Measurements from ENCODE around the gene RPL22L1.

Gene RPL22L1

DNA sequence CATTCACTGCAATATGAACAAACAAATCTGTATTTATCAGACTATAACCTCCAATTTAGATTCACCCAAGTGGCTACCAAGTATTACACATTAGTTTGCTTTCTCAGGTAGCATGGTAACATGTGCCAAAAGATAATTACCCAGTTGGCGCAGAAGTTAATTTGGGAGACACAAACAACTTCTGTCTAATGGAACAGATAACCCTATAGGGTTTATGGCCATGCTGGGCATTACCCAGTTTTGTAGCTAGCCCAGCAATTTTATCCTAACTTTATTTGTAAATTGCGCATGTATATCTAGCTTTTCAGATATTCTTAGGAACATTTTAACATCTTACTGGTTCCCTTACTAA lies 780 bp downstream of the RPL22L1 start:
- no peak for TF ChIP-seq TAF1 (IDR thresholded peaks at IDR 0.05; ENCODE audit: borderline replicate concordance, low read depth, low read length)
- DNase-seq (ENCODE audit: insufficient read length) (no peak), FAIRE-seq (peak; percentile 84)

DNA sequence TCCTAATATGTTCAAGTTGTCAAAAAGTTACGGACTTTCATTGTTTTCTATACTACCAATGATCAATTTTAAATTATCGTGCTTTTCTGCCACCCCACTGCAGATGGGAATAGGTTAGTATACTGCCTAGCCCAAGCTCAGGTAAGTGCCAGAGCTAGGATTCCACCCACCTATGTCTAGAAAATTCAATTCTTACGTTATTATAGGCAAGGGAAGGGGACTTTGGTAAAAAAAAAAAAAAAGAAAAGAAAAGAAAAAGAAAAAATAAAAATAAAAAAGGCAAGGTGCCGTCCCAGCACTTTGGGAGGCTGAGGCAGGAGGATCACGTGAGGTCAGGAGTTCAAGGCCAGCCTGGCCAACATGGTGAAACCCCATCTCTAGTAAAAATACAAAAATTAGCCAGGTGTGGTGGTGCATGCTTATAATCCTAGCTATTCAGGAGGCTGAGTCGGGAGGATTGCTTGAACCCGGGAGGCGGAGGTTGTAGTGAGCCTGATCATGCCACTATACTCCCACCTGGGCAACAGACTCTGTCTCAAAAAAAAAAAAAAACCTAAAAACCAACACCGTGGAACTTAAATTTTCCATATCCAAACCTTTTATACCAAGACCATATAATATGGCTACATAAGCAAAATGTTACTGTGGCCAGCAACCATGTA lies 1.3 kb downstream of the RPL22L1 start:
- DNase-seq (ENCODE audit: insufficient read length) = no peak
- TF ChIP-seq POLR2A (IDR thresholded peaks at IDR 0.05; ENCODE audit: low read depth, low read length) (no peak), POLR2AphosphoS5 (IDR thresholded peaks at IDR 0.05; ENCODE audit: low read depth, low read length) (no peak), TAF1 (IDR thresholded peaks at IDR 0.05; ENCODE audit: borderline replicate concordance, low read depth, low read length) (no peak)
- FAIRE-seq = peak; percentile 24

DNA sequence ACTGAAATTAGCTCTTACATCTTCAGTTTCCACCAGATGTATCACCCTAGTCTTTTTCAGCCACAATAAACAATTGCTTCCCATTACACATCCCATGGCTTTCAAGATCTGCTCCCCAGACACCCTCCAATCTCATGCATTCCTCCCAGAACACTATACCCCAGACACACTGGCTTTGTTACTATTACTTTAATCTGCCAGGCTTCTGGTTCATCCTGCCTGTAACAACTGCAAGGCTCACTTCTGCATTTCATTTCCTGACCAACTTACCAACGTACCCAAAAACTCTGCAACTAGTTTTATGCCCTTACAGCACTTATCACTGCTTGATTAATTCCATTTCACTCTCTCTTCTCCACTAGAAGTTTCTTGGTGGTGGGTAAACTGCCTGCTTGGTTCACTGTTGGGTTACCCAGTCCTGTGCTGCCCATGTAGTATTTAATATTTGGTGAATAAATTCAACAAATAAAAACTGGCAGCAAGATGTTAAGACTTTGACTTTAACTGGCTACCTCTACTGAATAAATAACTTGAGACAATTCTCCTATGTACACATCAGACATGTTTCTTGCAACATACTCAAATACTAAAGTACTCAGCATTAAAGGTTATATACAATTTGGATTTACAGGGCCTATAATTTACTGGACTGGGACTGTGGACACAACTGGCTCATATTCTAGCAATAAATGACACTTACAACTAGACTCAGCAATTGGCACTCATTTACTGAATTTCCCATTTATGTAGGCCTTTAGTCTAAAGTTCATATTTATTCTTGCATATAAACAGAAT lies 2.7 kb downstream of the RPL22L1 start:
- FAIRE-seq (no peak), DNase-seq (ENCODE audit: insufficient read length) (no peak)
- TF ChIP-seq TAF1 (IDR thresholded peaks at IDR 0.05; ENCODE audit: borderline replicate concordance, low read depth, low read length) = no peak
- peak; percentile 54; the same call in 1 of the 2 replicates for TF ChIP-seq POLR2AphosphoS5 (IDR thresholded peaks at IDR 0.05; ENCODE audit: low read depth, low read length)
- peak; percentile 24; the same call in 1 of the 2 replicates for TF ChIP-seq POLR2A (IDR thresholded peaks at IDR 0.05; ENCODE audit: low read depth, low read length)

DNA sequence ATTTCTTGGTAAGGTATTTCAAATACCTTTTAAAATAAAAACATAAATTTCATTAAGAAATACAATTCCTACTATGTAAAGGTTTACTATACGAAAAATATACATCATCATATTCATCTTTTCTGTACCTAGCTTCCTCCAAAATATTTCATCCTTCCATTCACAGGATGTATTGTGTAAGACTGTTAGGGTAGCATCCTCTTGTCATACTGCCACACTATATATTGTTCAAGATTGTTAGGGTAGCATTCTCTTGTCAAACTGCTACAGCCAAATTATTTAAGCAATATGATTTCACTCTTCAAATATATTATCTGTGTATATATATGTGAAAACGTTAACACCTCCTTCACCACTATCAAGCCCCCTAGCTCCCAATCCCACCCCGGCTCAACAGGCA lies 3.5 kb downstream of the RPL22L1 start:
- TF ChIP-seq POLR2AphosphoS5 (IDR thresholded peaks at IDR 0.05; ENCODE audit: low read depth, low read length) (no peak), POLR2A (IDR thresholded peaks at IDR 0.05; ENCODE audit: low read depth, low read length) (no peak), TAF1 (IDR thresholded peaks at IDR 0.05; ENCODE audit: borderline replicate concordance, low read depth, low read length) (no peak)

DNA sequence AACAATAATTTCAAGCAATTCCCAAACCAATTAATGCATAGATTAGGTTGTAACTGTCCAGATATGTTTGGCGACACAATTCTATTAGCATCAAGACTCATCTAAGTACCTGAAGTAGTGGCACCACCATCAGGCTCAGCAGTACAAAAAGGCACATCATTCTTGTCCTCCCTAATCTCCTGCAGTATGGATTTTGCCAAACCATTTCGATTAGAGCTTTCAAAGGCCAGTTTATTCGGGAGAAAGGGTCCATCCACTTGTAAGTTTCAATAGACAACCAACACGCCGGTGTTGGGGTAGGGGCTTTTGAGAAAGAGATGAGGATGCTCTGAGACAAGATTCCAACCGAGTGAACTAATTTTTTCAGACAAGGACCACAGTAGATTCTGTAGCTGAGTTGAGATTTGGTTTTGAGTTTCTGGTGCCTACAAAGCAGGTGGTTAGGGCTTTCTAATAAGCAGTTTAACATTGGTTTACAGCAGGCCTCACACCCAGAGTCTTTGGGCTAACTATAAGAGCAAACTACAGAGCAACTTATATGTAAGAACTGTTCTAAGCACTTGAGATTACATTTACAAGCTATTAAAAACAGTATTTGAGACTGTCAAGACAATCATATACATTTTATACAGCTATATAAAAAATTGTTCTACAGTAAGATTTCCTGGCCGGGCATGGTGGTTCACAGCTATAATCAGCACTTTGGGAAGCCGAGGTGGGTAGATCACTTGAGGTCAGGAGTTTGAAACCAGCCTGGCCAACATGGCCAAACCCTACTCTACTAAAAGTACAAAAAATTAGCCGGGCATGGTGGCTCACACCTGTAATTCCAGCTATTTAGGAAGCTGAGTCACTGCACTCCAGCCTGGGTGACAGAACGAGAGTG lies 4.5 kb downstream of the RPL22L1 start:
- FAIRE-seq = no peak
- TF ChIP-seq POLR2A (IDR thresholded peaks at IDR 0.05; ENCODE audit: low read depth, low read length) (no peak; the same call in 1 of the 2 replicates), TAF1 (IDR thresholded peaks at IDR 0.05; ENCODE audit: borderline replicate concordance, low read depth, low read length) (no peak), POLR2AphosphoS5 (IDR thresholded peaks at IDR 0.05; ENCODE audit: low read depth, low read length) (no peak)
- no peak for DNase-seq (ENCODE audit: insufficient read length)

More for the DNA sequence above, 3.5 kb downstream of the RPL22L1 start:
- DNase-seq (ENCODE audit: insufficient read length) (no peak), FAIRE-seq (no peak)

DNA sequence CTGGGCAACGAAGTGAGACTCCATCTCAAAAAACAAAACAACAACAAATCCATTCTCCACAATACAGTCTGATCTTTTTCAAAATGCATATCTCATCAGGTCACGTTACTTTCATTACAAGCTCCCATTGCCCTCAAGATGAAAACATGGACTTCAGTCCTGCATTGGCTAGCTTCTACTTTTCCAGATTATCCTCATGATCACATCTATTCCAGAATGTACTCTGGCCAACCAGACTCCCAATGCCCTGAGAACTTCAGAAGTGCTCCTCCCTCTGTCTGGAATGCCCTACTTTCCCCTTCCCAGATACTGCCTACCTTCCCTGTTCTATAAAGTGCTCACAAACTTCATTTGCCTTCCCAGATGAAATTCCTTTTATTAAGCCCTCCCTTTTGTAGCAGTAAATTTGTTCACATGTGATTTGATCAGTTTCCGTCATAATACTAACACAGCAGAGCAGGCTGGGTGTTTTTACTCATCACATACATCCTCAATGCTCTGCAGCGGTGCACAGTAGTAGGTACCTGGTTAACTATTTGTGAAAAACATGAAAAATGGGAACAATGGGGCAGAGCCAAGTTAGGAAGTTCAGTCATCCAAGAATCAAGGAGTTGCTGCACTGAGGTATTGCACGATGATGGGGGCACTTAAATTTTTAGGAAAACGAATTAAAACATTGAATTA lies 5.3 kb downstream of the RPL22L1 start:
- TF ChIP-seq POLR2AphosphoS5 (IDR thresholded peaks at IDR 0.05; ENCODE audit: low read depth, low read length) (peak; percentile 72), POLR2A (IDR thresholded peaks at IDR 0.05; ENCODE audit: low read depth, low read length) (peak; percentile 24; the same call in 1 of the 2 replicates), TAF1 (IDR thresholded peaks at IDR 0.05; ENCODE audit: borderline replicate concordance, low read depth, low read length) (no peak)
- FAIRE-seq (no peak), DNase-seq (ENCODE audit: insufficient read length) (no peak)

DNA sequence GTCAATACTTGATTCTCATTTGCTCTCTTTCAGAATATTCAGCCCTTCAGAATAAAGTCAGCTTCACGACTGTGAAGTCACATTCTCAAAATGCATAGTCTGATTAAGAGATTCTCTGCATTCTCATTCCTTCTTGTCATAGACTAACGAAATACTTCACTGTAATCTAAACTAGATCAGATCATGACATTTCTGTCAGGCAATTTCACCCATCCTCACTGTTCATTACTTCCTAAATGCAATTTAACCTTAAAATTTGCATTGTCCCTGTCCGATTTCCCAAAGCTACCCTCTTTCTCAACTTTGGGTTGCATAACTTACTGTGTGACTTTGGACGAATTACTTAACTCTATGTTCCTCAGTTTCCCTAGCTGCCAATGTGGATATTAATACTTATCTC lies 6.2 kb downstream of the RPL22L1 start:
- TF ChIP-seq POLR2AphosphoS5 (IDR thresholded peaks at IDR 0.05; ENCODE audit: low read depth, low read length) (no peak), POLR2A (IDR thresholded peaks at IDR 0.05; ENCODE audit: low read depth, low read length) (no peak)
- no peak for FAIRE-seq

DNA sequence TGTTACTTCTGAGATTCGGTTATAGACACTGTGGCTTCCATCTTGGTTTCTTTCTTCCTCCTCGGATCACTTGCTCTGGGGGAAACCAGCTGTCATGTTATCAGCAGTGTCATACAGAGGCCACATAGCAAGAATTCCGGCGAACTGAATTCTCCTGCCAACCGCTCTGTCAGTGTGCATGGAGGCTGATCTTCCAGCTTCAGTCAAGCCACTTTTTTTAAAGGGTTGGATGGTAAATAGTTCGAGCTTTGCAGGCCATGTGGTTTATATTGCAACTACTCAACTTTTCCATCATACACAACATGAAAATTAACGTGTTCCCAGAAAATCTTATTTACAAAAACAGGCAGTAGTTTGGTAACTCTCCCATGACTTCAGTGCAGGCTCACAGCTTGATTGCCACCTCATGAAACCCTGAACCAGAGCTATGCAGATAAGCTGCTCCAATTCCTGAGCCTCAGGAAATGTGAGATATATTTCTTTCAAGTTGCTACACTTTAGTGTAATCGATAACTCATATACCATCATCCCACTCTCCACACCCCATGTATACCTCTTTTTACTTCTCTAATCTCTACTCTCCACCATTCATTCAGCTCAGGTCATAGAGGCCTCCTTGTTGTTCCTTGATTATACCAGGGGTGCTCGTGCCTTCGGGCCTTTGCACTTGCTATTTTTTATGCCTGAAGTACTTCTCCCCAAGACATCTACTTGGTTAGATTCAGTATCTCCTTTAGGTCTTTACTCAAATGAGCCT lies 7.2 kb downstream of the RPL22L1 start:
- no peak for FAIRE-seq
- DNase-seq (ENCODE audit: insufficient read length) = no peak
- TF ChIP-seq TAF1 (IDR thresholded peaks at IDR 0.05; ENCODE audit: borderline replicate concordance, low read depth, low read length) (no peak), POLR2AphosphoS5 (IDR thresholded peaks at IDR 0.05; ENCODE audit: low read depth, low read length) (0 out of 2 replicates have a peak, but pooled peaks have one; percentile 41), POLR2A (IDR thresholded peaks at IDR 0.05; ENCODE audit: low read depth, low read length) (no peak)

More for the DNA sequence above, 6.2 kb downstream of the RPL22L1 start:
- DNase-seq (ENCODE audit: insufficient read length) = no peak

DNA sequence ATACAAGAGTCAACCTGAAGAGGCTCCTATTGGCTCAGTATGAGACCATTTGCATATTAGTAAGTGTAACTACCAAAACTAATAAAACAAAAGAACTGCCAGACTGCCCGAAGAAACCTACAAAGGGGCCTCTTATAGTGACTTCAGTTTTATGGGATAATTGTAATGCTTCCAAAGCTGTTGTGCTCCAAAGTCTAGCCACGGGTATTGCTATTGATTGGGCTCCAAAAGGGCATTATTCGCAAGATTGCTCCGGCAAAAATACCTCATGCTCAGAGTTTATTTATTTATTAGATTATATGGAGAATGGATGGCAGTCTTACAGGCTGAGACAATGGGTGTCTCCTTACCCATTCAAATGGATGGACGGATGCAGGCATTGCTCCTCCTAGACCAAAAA lies 11.4 kb downstream of the RPL22L1 start:
- FAIRE-seq = no peak
- TF ChIP-seq POLR2AphosphoS5 (IDR thresholded peaks at IDR 0.05; ENCODE audit: low read depth, low read length) (no peak), TAF1 (IDR thresholded peaks at IDR 0.05; ENCODE audit: borderline replicate concordance, low read depth, low read length) (no peak), POLR2A (IDR thresholded peaks at IDR 0.05; ENCODE audit: low read depth, low read length) (no peak)
- no peak for DNase-seq (ENCODE audit: insufficient read length)

DNA sequence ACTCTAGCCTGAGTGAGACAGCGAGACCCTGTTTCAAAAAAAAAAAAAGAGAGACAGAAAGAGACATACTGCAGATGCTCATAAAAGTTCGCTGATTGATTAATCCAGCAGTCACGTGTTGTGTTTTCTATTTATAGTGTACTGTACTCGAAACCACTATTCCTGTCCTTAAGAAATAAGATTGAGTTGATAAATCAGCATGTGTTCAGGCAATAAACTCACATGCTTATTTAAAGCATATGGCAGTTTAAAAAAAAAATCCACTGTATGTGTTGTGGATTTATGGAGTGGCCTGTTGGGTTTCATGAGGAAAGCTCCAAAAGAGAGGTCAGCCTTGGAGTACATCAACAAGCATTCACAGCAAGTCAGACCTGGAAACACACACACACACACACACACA lies 17.7 kb downstream of the RPL22L1 start:
- TF ChIP-seq TAF1 (IDR thresholded peaks at IDR 0.05; ENCODE audit: borderline replicate concordance, low read depth, low read length) (no peak), POLR2AphosphoS5 (IDR thresholded peaks at IDR 0.05; ENCODE audit: low read depth, low read length) (no peak), POLR2A (IDR thresholded peaks at IDR 0.05; ENCODE audit: low read depth, low read length) (no peak)
- no peak for DNase-seq (ENCODE audit: insufficient read length)
- FAIRE-seq = no peak

All from GM12892 (cell line).